PC-3 (cell line): ENCODE measurements around the gene ENAH. TPM values are rescaled to one million over a fixed set of nuclear protein-coding genes. Genes with fewer than 3 reads are reported as not detected.
"Not testable (repeated sequence)": the region's sequence is repeated elsewhere in the genome, so short reads cannot be mapped to it uniquely, and the experiment has no call there.

Experiments used
- ATAC-seq: fragments of 200-7000 bp; cut with Tn5 transposase; 2 replicates; pipeline ENCODE4 v1.9.1; 2020; ENCODE audit warnings: mild to moderate bottlenecking, moderate library complexity
- BruUV-seq: library from RNA; stranded (reverse); fragments of 400-500 nt; replicated peaks from 2 replicates; lab custom pipeline; 2021; lab: Mats Ljungman, UMichigan
- CTCF ChIA-PET: fragments of 300-600 bp; sonication (Branson Sonifier 250); formaldehyde crosslinking; loops from one replicate; lab custom pipeline; 2022; ENCODE audit warnings: antibody characterized with exemption; lab: Charles Lee
- POLR2A ChIA-PET: fragments of 300-600 bp; sonication (Branson Sonifier 250); formaldehyde crosslinking; loops from one replicate; lab custom pipeline; 2022; ENCODE audit warnings: antibody characterized with exemption; ENCODE audit not compliant: unreplicated experiment; lab: Charles Lee
- DNase-seq: peaks from one replicate; pipeline ENCODE4 v3.0.0-alpha.2; 2015
- H2AFZ ChIP-seq: fragments of 300-600 bp; sonication (generic); 2 replicates; pipeline ENCODE4 v1.6.0; 2016; ENCODE audit warnings: antibody characterized with exemption, low read length
- H3F3A ChIP-seq: fragments of 300-600 bp; sonication (generic); one replicate; pipeline ENCODE4 v1.6.0; 2017; ENCODE audit warnings: antibody characterized with exemption, low read length, control low read depth, mild to moderate bottlenecking; ENCODE audit not compliant: unreplicated experiment
- H3K27ac ChIP-seq: fragments of 300-600 bp; sonication (generic); 2 replicates; pipeline ENCODE4 v1.5.1; 2016; ENCODE audit warnings: mild to moderate bottlenecking, low read length
- H3K27me3 ChIP-seq: fragments of 300-600 bp; sonication (generic); 2 replicates; pipeline ENCODE4 v1.6.1; 2016; ENCODE audit warnings: low read length, mixed read lengths
- H3K36me3 ChIP-seq: fragments of 300-600 bp; sonication (generic); 2 replicates; pipeline ENCODE4 v1.6.1; 2016; ENCODE audit warnings: low read depth, mixed run types, low read length, mixed read lengths
- H3K4me1 ChIP-seq: fragments of 300-600 bp; sonication (generic); 2 replicates; pipeline ENCODE4 v1.5.1; 2016; ENCODE audit warnings: low read length; ENCODE audit not compliant: insufficient read depth
- H3K4me2 ChIP-seq: fragments of 300-600 bp; sonication (generic); 2 replicates; pipeline ENCODE4 v1.6.0; 2016; ENCODE audit warnings: low read length
- H3K4me3 ChIP-seq: fragments of 300-600 bp; sonication (generic); 2 replicates; pipeline ENCODE4 v1.5.1; 2016; ENCODE audit warnings: mild to moderate bottlenecking, low read length, mixed read lengths
- H3K79me2 ChIP-seq: fragments of 300-600 bp; sonication (generic); 2 replicates; pipeline ENCODE4 v1.6.1; 2017; ENCODE audit warnings: low read length, mixed read lengths
- H3K9ac ChIP-seq: fragments of 300-600 bp; sonication (generic); 2 replicates; pipeline ENCODE4 v1.6.0; 2016; ENCODE audit warnings: mild to moderate bottlenecking, low read length
- H3K9me2 ChIP-seq: fragments of 300-600 bp; sonication (generic); replicated peaks from 2 replicates; pipeline ENCODE4 v1.6.1; 2016; ENCODE audit warnings: mixed run types, low read length, mixed read lengths
- H3K9me3 ChIP-seq: fragments of 300-600 bp; sonication (generic); 2 replicates; pipeline ENCODE4 v1.6.1; 2016; ENCODE audit warnings: low read length, mixed read lengths
- H4K20me1 ChIP-seq: fragments of 300-600 bp; sonication (generic); 2 replicates; pipeline ENCODE4 v1.6.1; 2016; ENCODE audit warnings: low read length, mixed read lengths
- CTCF ChIP-seq: fragments of 300-600 bp; sonication (generic); conservative IDR thresholded peaks from 2 replicates; pipeline ENCODE4 v1.5.1; 2017; ENCODE audit warnings: antibody characterized with exemption, low read depth, mild to moderate bottlenecking, low read length
- EZH2 ChIP-seq: fragments of 300-600 bp; sonication (generic); IDR thresholded peaks from one replicate; pipeline ENCODE4 v1.6.1; 2017; ENCODE audit warnings: antibody characterized with exemption, mild to moderate bottlenecking, low read length; ENCODE audit not compliant: unreplicated experiment
- EZH2phosphoT487 ChIP-seq: fragments of 300-600 bp; sonication (generic); IDR thresholded peaks from 2 replicates; pipeline ENCODE4 v1.6.1; 2018; ENCODE audit warnings: mild to moderate bottlenecking, antibody characterized with exemption, low read length, borderline replicate concordance
- intact Hi-C: fragments of 100-400 bp; cut with micrococcal nuclease; formaldehyde crosslinking; loops from 2 replicates; pipeline ENCODE4 v1.9.0; 2023
- total RNA-seq: library from RNA; depleted of rRNA; stranded (reverse); fragments of >200 nt; gene quantifications from 2 replicates; pipeline ENCODE4 v1.2.3, GENCODE V29; 2014

ENAH gene
- total RNA-seq, 1 experiment from 2014 or later: 96.6 TPM

DNA sequence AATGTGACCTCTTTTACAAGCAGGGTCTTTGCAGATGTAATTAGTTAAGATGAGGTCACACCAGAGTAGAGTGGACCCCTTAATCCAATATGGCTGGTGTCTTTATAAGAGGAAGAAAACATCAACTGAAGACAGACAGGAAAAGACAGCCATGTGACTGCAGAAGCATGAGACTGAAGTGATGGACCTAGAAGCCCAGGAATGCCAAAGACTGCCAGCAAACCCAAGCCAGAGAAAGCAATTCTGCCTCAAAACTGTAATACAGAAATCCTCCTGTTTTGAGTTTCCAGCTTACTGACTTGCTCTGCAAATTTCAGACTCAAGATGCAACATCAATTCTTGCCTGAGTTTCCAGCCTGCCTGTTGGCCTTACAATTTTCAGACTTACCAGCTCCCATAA lies 17.3 kb downstream of the ENAH start:
- ATAC-seq (no peak), DNase-seq (no peak)
- H3K9ac ChIP-seq: no peak overlapping the region
- H3K4me2 ChIP-seq: no peak overlapping the region
- no peaks in the 10 kb centered on the region for H3K27me3 ChIP-seq
- H3K4me1 ChIP-seq: no peaks in the 10 kb centered on the region
- intact Hi-C loops: no loop called here
- ChIA-PET CTCF (no interaction called here), POLR2A (interaction anchor here (0.7 kb wide), 1 partner anchor 265 kb away, joined by 3 read pairs; no protein-coding TSS in a partner anchor)
- H4K20me1 ChIP-seq: no peaks in the 10 kb centered on the region
- H3F3A ChIP-seq: no peaks in the 10 kb centered on the region
- peaks cover 94% of the 10 kb centered on the region for H3K79me2 ChIP-seq
- no peaks in the 10 kb centered on the region for H3K9me2 ChIP-seq
- no peak for TF ChIP-seq CTCF
- TF ChIP-seq EZH2phosphoT487: no peak
- TF ChIP-seq EZH2: no peak
- no peak overlapping the region for H2AFZ ChIP-seq
- H3K36me3 ChIP-seq: peaks cover 22% of the 10 kb centered on the region
- BruUV-seq: no TSS peak
- no peak overlapping the region for H3K27ac ChIP-seq
- H3K9me3 ChIP-seq: no peaks in the 10 kb centered on the region
- H3K4me3 ChIP-seq: no peak overlapping the region

DNA sequence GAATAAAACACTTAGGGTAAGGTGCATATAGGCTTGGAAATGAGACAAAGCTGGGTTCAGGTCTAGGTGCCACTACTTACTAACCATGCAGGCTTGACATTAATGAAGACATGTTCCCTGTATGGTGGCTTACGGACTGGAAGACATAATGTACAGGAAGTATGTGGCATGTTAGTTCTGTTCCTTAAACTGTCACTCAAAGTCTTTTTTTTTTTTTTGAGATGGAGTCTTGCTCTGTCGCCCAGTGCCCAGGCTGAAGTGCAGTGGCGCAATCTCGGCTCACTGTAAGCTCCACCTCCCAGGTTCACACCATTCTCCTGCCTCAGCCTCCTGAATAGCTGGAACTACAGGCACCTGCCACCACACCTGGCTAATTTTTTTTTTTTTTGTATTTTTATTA lies 20.1 kb downstream of the ENAH start:
- H3K9me3 ChIP-seq, DNase-seq, intact Hi-C loops, H3K27me3 ChIP-seq, CTCF ChIA-PET, H2AFZ ChIP-seq, H3K27ac ChIP-seq, H3K4me2 ChIP-seq, H3K4me1 ChIP-seq, BruUV-seq, H3K9ac ChIP-seq, H3K36me3 ChIP-seq, POLR2A ChIA-PET, H3K9me2 ChIP-seq, H4K20me1 ChIP-seq, H3F3A ChIP-seq, H3K4me3 ChIP-seq, ATAC-seq: not testable (repeated sequence)
- peaks cover 92% of the 10 kb centered on the region for H3K79me2 ChIP-seq

DNA sequence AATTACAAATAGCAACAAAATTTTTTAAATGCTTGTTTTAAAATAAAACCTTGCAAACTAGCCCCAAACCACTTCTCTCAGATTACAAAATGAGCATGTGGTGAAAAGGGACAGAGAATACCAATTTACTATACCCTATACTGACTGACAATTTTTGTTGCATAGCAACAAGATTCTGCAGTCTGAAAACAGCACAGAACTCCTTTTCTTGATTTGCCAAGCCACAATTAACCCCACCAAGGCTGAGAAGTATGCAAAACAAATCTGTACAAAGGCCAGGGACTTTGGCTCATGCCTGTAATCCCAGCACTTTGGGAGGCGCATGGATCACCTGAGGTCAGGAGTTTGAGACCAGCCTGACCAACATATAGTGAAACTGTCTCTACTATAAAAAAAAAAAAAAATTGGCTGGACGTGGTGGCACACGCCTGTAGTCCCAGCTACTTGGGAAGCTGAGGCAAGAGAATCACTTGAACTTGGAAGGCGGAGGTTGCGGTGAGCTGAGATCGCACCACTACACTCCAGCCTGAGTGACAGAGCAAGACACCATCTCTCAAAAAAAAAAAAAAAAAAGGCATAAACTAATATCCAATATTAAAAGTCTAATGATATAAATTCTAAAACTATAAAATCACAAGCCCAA lies 21.8 kb downstream of the ENAH start:
- peaks cover 93% of the 10 kb centered on the region for H3K79me2 ChIP-seq
- CTCF ChIA-PET: no interaction called here
- DNase-seq: no peak
- H3F3A ChIP-seq: no peaks in the 10 kb centered on the region
- H3K9me2 ChIP-seq: no peaks in the 10 kb centered on the region
- ATAC-seq: no peak
- H2AFZ ChIP-seq: no peak overlapping the region
- H4K20me1 ChIP-seq: peaks cover 11% of the 10 kb centered on the region; the same call in 1 of the 2 replicates
- no peak overlapping the region for H3K27ac ChIP-seq
- peaks cover 9% of the 10 kb centered on the region; the same call in 1 of the 2 replicates for H3K4me1 ChIP-seq
- BruUV-seq: no TSS peak
- POLR2A ChIA-PET: no interaction called here
- H3K4me3 ChIP-seq: no peak overlapping the region
- no peaks in the 10 kb centered on the region for H3K9me3 ChIP-seq
- no peak overlapping the region for H3K4me2 ChIP-seq
- intact Hi-C loops: no loop called here
- no peaks in the 10 kb centered on the region for H3K27me3 ChIP-seq
- H3K36me3 ChIP-seq: no peaks in the 10 kb centered on the region
- H3K9ac ChIP-seq: no peak overlapping the region
- TF ChIP-seq EZH2phosphoT487 (no peak), CTCF (no peak), EZH2 (no peak)
